GM12801 (cell line): ENCODE results near the gene ALDH2.

Experiments
- TF ChIP-seq, protein P1 (sequence below): IDR thresholded peaks from one replicate; pipeline ENCODE4 v1.5.1; 2011; ENCODE audit warnings: control low read depth; ENCODE audit not compliant: insufficient read length; ENCODE audit errors: extremely low read depth

ALDH2 gene

DNA sequence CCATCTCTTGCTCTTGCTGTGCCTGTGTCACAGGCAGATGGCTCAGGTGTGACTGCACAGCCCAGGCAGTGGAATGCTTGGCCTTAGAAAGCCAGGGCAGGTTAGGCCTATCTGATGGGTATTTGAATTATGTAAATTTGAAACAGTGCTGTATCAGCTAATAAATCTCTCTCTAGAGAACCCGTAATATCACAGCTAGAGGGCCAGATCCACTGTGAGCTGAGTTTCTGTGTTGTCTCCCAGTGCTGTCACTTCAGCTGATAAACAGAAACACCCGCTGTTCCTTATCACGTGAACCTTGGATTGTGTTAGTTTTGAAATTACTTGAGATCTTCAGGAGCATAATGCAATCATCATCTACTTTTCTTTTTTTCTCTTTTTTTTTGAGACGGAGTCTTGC, 21.5 kb upstream of the ALDH2 start:
- TF ChIP-seq, protein P1, sequence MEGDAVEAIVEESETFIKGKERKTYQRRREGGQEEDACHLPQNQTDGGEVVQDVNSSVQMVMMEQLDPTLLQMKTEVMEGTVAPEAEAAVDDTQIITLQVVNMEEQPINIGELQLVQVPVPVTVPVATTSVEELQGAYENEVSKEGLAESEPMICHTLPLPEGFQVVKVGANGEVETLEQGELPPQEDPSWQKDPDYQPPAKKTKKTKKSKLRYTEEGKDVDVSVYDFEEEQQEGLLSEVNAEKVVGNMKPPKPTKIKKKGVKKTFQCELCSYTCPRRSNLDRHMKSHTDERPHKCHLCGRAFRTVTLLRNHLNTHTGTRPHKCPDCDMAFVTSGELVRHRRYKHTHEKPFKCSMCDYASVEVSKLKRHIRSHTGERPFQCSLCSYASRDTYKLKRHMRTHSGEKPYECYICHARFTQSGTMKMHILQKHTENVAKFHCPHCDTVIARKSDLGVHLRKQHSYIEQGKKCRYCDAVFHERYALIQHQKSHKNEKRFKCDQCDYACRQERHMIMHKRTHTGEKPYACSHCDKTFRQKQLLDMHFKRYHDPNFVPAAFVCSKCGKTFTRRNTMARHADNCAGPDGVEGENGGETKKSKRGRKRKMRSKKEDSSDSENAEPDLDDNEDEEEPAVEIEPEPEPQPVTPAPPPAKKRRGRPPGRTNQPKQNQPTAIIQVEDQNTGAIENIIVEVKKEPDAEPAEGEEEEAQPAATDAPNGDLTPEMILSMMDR, result no peak

DNA sequence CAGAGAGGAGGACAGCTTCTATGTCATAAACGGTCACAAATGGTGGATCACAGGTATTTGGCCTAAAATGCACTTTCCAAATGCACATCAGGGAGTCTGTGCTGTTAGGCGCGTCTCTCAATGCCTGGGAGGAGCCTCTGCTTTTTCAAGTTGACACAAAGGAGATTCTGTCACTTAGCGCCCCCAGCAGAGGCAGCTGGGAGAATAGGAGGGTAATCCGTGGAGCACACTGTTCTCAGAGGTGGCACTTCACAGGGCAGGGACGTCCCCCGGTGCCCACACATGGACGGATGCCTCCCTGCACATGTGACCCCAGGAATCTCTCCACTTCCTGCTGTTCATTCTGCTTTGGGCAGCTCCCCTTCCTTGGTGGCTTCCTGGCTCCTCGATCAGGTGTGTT, 19.4 kb upstream of the ALDH2 start:
- TF ChIP-seq, protein P1, result no peak

- TF ChIP-seq, protein P1, result no peak
Observed at GRCh38 chr12:111748151-111748672, 18.5 kb upstream of the ALDH2 start.

DNA sequence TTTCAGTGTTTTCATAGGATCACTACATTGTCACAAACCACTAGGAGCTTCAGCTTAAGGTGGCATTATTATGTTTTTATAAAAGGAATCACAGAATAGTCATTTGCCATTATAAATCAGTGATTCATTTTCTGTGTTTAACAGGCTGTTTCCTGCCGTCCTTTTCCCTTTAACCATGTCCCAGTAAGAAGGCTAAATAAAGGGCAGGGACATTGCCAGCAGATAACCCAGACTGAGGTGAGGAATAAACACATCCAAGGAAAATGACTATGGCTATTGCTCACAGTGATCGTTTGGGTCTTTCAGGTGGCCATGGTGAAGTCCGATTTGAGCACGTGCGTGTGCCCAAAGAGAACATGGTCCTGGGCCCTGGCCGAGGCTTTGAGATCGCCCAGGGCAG, 17.9 kb upstream of the ALDH2 start:
- TF ChIP-seq, protein P1, result no peak

DNA sequence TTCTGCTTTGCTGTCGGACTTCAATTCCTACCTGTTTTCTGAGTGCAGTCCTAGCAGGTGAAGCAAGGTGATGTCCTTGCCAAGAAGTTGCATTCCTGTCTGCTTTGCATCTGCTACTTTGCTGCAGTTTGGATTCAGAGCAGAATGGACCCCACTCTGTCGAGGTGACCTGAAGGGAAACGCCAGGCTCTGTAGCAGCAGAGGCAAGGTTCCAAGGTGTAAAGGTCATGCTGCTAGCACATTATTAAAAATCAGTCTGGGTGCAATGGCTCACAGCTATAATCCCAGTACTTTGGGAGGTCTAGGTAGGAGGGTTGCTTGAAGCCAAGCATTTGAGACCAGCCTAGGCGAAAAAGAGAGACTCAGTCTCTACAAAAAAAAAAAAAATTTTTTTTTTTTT, 17.3 kb upstream of the ALDH2 start:
- TF ChIP-seq, protein P1, result no peak

- TF ChIP-seq, protein P1, result no peak
Observed at GRCh38 chr12:111753144-111753881, 13.4 kb upstream of the ALDH2 start.

- TF ChIP-seq, protein P1, result no peak
Observed at GRCh38 chr12:111754671-111755070, 12.1 kb upstream of the ALDH2 start.
